GM21619 (cell line): ENCODE data around the gene INF2.
"Not testable (repeated sequence)": the region's sequence is repeated elsewhere in the genome, so short reads cannot be mapped to it uniquely, and the experiment has no call there.

Source experiments
- ATAC-seq: cut with Tn5 transposase; IDR thresholded peaks from one replicate; pipeline ENCODE4 v1.9.1; 2021; ENCODE audit not compliant: unreplicated experiment

The INF2 gene

DNA sequence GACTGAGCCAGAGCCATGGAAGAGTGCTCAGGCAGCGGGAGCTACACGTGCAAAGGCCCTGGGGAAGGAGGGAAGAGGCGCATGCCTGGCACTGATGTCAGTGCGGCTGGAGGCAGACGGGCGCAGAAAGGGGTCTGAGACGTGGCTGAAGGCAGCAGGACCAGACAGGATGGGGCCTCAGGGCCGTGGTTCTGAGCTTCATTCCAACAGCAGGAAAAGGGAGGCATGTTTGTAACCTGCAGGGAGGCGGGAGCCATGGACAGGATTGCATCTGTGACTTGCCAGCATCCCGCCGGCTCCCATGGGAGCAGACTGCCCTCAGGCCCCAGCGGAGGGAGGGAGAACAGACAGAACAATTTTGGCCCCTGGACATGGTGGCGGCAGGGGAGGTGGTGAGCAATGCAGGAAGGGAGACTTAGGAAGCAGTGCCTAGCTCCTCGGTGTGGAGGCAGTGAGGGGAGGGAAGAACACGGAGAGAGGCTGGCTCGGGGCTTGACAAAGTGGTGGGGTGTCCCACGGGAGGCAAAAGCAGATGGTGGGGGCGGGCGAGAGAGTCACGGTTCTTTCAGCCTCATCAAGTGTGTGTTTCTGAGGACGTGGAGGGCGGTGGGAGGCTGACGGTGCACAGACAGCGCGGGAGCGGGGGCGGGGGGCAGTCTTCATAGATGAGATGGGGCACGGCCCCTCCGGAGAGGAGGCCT, 33.3 kb upstream of the INF2 start:
- ATAC-seq = no peak

GRCh38 chr14:104657101-104657524, 32.3 kb upstream of the INF2 start:
- ATAC-seq = no peak

- peak; percentile 30 for ATAC-seq
Measured at GRCh38 chr14:104657563-104658324, 31.7 kb upstream of the INF2 start.

DNA sequence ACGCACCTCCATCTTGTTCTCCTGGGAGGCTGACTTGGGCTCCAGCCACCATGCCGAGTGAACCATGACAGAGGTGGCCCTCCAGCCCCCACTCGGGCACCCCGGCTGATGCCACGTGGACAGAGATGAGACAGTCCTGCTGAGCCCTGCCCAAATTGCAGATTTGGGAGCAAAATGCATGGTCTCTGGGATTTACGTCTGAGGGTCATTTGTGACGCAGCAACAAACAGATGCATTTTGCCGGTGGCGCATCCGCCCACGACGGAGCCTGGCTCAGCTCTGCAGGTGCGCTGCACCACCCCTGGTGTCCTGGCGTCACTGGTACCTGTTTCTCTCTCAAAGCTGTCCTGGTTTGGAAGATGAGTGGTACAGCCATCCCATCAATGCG, 31.1 kb upstream of the INF2 start:
- no peak for ATAC-seq

DNA sequence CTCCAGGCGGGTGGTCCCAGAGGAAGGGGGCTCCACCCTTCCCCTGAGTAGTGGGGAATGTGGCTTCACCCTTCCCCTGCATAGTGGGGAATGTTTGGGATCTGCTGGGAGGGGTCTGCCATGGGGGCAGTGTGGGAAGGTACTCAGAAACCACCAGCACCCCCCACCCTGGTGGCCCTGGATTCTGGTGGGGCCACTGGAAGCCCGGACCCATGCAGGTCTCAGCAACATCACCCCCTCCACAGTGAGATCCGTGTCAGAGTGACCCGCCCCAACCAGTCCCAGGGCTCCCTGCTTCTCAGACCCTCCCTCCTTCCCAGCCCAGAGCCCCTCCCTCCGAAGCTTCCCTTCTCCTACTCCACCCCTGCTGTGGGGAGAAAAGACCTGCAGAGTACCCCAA, 30.3 kb upstream of the INF2 start:
- no peak for ATAC-seq

- no peak for ATAC-seq
Measured at GRCh38 chr14:104659764-104660523, 29.5 kb upstream of the INF2 start.

GRCh38 chr14:104660597-104660996, 28.8 kb upstream of the INF2 start:
- no peak for ATAC-seq

GRCh38 chr14:104661086-104661485, 28.3 kb upstream of the INF2 start:
- no peak for ATAC-seq

DNA sequence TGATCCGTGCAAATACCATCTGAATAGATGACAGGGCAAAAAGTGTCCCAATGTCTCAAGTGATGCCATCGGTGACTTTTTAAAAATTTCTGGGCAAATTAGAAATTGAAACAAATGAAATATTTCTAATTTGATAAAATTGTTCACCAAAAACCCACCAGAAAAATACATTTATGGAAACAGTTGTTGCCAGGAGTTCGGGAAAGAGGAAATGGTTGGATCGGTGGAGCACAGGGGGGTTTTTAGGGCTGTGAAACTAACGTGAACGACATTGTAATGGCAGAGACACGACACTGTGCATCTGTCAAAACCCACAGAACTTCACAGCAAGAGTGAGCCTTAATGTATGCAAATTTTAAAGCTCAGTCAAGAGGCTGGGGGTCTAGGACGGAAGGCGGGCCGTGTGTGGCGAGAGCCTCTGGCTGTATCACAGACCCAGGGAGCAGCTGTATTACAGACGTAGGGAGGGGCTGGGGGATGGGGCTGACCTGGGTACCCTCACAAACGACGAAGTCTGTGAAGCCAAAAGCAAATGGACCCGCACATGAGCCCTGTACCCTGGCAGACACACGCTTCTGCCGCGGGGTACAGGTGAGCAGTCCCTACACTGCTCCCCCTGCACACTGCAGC, 27.8 kb upstream of the INF2 start:
- ATAC-seq = not testable (repeated sequence)

- ATAC-seq = not testable (repeated sequence)
Measured at GRCh38 chr14:104662472-104662871, 26.9 kb upstream of the INF2 start.

GRCh38 chr14:104664107-104664506, 25.3 kb upstream of the INF2 start:
- no peak for ATAC-seq

DNA sequence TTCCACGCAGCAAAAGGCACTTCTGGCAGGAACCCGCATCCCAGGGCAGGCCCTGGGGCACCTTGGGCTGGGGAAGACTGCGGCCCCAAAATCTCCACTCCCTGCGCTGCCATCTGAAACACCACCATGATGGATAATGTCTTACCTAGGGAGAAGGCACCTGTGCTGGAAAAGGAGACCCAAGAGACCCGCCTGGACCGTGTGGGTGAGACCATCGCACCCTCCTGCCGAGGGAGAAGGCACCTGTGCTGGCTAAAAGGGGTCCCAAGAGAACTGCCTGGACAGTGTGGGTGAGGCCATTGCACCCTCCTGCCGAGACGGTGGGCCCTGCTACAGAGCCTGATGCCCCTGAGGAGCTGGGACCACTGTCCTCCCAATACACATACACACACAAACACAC, 24.8 kb upstream of the INF2 start:
- no peak for ATAC-seq

- no peak for ATAC-seq
Measured at GRCh38 chr14:104665114-104665656, 24.2 kb upstream of the INF2 start.

DNA sequence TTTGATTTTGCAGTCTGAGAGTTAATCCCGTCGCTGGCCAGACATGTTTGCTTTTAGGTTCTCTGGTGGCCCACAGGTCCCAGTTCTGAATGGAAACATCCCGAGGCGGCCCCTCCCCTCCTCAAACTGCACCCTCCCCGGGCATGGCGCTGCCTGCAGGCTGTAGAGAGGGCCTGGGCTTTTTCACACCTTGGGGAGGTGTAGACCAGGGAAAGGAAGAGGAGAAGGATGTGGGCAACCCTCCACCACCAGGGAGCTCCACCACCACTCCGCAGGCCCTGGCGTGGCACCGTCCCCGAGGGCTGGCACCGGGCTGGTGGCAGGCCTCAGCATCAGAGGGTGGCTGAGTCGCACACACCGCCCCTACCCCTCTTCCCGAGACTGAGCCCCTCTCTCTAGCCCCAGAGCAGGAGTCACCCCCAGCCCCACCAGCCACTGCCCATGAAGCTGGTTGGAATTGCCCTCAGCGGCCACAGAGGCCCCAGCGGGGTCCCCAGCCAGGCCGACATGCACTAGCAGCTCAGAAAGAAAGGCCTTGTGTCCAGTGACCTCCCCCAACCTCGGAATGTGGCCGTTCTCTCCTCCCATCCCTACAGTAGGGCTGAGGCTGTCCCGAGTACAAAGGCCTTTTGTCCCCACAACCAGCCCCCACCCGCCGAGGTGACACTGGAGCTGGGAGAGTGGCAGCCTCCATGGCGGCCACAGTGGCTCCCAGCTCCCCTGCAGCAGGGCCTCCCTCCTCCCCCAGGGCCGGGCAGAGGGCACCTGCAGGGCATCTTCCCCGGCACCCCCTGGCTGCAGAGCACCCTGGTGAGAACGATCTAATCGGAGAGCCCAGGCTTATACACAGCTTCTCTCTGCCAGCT, 23.5 kb upstream of the INF2 start:
- no peak for ATAC-seq

DNA sequence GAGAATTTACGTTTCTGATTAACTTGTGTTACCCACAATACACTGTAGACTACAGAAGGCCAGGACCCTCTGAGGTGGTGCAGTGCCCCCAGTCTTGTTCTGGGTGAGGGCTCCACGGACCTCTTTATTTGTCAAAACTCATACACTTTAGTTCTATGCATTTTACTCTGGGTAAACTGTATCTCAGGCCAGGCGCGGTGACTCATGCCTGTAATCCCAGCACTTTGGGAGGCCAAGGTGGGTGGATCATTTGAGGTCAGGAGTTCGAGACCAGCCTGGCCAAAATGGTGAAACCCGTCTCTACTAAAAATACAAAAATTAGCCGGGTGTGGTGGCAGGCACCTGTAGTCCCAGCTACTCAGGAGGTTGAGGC, 22.9 kb upstream of the INF2 start:
- ATAC-seq = not testable (repeated sequence)

DNA sequence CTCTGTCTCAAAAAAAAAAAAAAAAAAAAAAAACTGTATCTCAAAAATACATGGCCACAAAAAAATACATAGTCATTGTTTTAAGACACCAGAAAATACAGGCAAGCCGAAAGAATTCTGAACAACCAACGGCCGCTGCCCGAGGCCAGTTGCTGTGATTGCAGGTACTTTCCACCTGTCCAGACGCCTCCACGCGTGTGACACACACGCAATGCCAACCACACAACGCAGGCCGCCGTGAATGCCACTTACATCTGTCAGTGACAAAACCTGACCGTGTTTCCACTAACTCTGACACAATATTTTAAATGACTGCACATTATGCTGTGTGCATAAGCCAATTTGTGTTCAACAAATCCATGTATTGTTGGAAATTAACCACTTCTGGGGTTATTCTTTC, 22.4 kb upstream of the INF2 start:
- ATAC-seq = no peak

- no peak for ATAC-seq
Measured at GRCh38 chr14:104669697-104670096, 19.7 kb upstream of the INF2 start.

GRCh38 chr14:104671330-104671977, 18.0 kb upstream of the INF2 start:
- ATAC-seq = not testable (repeated sequence)

DNA sequence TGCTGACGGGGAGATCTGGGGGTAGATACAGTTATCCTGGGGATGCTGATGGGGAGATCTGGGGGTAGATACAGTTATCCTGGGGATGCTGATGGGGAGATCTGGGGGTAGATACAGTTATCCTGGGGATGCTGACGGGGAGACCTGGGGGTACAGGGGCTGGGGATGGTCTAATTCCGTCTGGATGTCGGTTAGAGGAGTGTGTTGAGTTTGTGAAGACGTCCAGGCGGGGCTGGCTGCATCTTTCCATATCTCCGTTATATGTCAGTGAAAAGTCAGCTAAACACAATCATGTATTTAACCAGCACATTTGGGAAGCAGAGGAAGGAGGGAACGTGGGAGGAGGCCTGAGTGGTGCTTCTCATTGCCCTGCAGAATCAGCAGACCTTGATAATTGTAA, 17.3 kb upstream of the INF2 start:
- ATAC-seq = not testable (repeated sequence)

DNA sequence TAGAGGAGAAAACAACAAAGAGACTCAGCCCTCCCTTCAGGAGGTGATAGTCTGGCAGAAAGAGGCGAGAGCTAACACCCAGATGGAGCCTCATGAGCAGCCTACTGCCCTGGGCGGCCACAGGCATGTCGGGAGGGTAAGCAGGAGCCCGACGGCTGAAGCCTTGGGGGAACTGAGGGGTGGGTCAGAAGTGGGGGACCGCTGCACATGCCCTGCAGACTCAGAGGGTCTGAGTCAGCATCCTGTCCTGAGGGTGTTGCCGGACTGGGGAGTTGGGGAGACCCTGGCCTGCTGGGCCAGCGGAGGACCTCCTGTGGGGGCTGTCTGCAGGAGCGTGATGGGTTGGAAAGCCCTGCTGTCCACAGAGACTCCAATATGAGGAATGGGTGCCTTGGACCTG, 15.9 kb upstream of the INF2 start:
- no peak for ATAC-seq
